Measurements from ENCODE around the gene AP3D1. TPM values are rescaled to one million over a fixed set of nuclear protein-coding genes. Genes with fewer than 3 reads are reported as not detected.

The AP3D1 gene
- total and polyA plus RNA-seq, 9 of the 15 experiments (the other 6 are each of a cell fraction or from before 2014, with no cell fraction given), result 1.2 to 86.1 (median 35.9) TPM

- FAIRE-seq (no peak), ATAC-seq (no peak), DNase-seq (ENCODE audit: extremely low read depth in 1 of 4, low spot score in 3 of 4) (no peak)
- TF ChIP-seq PURB (CRISPR knock-in tag; IDR thresholded peaks at IDR 0.05; ENCODE audit: low read depth) (no peak), TAF15 (IDR thresholded peaks at IDR 0.05; ENCODE audit: low read depth, low read length) (no peak), TRIM25 (IDR thresholded peaks at IDR 0.05; ENCODE audit: borderline replicate concordance) (no peak), RCOR1 (IDR thresholded peaks at IDR 0.05; ENCODE audit: borderline replicate concordance in 1 of 2, low read depth in 2 of 2, low read length in 2 of 2) (no peak), RREB1 (CRISPR knock-in tag; IDR thresholded peaks at IDR 0.05) (no peak)
- Histone ChIP-seq H3K9ac (ENCODE audit: insufficient read depth in 1 of 2, low read depth in 2 of 2, low read length in 2 of 2) (no peak overlapping the region), H3K9me1 (ENCODE audit: control insufficient read depth, insufficient read depth, low read length) (no peaks in the 10 kb centered on the region), H3K27me3 (ENCODE audit: control insufficient read depth in 2 of 2, insufficient read depth in 2 of 2, low read length in 2 of 2) (no peaks in the 10 kb centered on the region; a peak in 1 of 5 replicates), H3K27ac (ENCODE audit: extremely low read depth, low read depth, low read length) (no peak overlapping the region), H3K4me2 (ENCODE audit: insufficient read depth, low read length) (no peak overlapping the region), H3K4me1 (replicated peaks in 1 of 2; ENCODE audit: control insufficient read depth in 2 of 2, insufficient read depth in 2 of 2, low read length in 2 of 2) (peaks cover 0 to 26% of the 10 kb centered on the region in 2 experiments; a peak in 1 of 5 replicates), H4K20me1 (replicated peaks; ENCODE audit: control insufficient read depth, insufficient read depth, low read length) (peaks cover 4% of the 10 kb centered on the region; the same call in 1 of the 2 replicates), H3K9me3 (replicated peaks; ENCODE audit: control insufficient read depth, insufficient read depth, low read depth, low read length) (no peaks in the 10 kb centered on the region), H3K79me2 (ENCODE audit: control insufficient read depth, insufficient read depth, low read length) (no peaks in the 10 kb centered on the region), H3K4me3 (no peak overlapping the region), H3K36me3 (ENCODE audit: control insufficient read depth, insufficient read depth, low read length) (peaks cover 93% of the 10 kb centered on the region; the same call in 2 of the 3 replicates), H2AFZ (ENCODE audit: low read depth, low read length) (no peak overlapping the region)
- intact Hi-C loops (cut with micrococcal nuclease) (no loop called here), in situ Hi-C loops (cut with MboI) (no loop called here)
- POLR2A ChIA-PET, result interaction anchor here (0.6 kb wide), 1 partner anchor 184 kb away, joined by 3 read pairs; no protein-coding TSS in a partner anchor
- 96% methylated on average over 9 of the region's 10 CpGs for WGBS (ENCODE audit: insufficient coverage, low coverage, missing lambda C conversion rate)
- no TSS peak for BruUV-seq (replicated peaks)
- CTCF ChIA-PET (ENCODE audit: low intra/inter-chr PET ratio), result no interaction called here
Observed at GRCh38 chr19:2122982-2123381, 28.4 kb downstream of the AP3D1 start.
